HK-2 (cell line): ENCODE measurements around the gene UBE2D2.
A peak's percentile ranks its signal among the peaks of the same experiment; 100 is the strongest.
"Not testable (repeated sequence)": the region's sequence is repeated elsewhere in the genome, so short reads cannot be mapped to it uniquely, and the experiment has no call there.

ENCODE experiments used
- DNase-seq: peaks from one replicate; pipeline ENCODE4 v3.0.0-alpha.2; 2018; ENCODE audit not compliant: unreplicated experiment

UBE2D2 gene

GRCh38 chr5:139560752-139561654 is at the start of gene UBE2D2:
UBE2D2 (plus strand) TSS chr5:139561339; CDS start chr5:139561792, 453 bp downstream.
- peak; percentile 91 for DNase-seq

DNA sequence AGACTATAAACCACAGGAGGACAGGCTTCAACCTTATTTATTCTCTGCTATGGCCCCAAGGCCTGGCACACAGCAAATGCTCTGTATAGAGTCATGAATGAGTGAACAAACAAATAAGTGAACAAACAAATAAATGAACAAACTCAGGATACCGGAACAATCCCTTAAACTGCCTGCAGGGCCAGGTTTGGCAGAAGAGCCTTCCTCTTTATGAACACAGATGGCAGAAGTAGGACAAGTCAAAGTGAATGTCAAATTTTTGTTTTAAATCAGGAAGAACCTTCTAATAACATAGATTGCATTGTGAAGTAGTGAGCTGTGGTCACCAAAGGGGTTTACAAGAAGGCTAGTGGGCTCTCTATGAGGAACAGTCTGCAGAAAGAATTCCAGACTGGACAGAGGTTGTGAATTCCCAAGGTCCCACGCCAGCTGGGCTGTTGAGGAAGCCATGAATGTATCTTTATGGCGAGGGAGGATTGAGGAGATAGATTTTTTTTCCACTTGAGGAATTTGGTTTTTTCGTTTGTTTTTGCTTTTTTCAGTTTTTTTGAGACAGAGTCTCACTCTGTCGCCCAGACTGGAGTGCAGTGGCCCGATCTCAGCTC is 48.3 kb upstream of the UBE2D2 start:
- DNase-seq = no peak

GRCh38 chr5:139513434-139513833 is 47.7 kb upstream of the UBE2D2 start:
- peak; percentile 67 for DNase-seq

DNA sequence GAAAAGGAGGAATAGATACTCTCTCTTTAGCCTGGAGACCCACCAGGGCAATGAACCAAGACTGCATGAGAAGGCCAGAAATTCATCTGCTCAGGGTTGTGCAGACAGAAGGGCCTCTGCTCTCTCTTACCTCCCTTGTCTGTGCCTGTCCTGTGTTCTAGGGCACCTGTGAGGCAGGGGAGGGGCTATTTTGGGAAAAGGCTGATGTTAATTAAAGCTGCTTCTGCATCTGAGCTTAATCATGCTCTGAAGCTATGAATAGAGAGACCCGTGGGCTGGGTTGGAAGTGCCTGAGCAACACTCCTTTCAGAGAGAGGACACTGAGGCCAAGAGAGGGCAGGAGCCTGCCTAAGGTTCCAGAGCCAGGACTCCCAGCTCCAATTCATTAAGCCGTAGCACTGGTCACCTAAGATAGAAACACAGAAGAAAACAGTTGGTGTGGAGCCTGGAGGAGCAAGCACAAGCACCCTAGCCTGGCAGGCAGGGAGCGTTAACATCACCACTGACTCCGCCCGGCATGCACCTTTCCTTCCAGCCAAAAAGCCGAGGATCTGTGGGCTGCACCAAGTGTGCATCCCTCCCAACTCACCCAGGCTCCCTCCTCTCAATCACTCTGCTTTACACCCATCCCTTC is 47.2 kb upstream of the UBE2D2 start:
- DNase-seq = no peak

DNA sequence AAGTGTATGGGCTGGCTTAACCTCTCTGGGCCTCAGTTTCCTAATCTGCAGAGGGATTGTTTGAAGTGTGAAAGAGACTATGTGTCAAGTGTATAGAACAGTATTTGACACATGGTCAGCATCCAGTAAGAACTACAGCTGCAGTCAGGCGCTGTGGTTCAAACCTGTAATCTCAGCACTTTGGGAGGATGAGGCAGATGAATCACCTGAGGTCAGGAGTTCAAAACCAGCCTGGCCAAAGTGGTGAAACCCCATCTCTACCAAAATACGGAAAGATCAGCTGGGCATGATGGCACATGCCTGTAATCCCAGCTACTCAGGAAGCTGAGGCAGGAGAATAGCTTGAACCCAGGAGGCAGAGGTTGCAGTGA is 46.7 kb upstream of the UBE2D2 start:
- DNase-seq = no peak

DNA sequence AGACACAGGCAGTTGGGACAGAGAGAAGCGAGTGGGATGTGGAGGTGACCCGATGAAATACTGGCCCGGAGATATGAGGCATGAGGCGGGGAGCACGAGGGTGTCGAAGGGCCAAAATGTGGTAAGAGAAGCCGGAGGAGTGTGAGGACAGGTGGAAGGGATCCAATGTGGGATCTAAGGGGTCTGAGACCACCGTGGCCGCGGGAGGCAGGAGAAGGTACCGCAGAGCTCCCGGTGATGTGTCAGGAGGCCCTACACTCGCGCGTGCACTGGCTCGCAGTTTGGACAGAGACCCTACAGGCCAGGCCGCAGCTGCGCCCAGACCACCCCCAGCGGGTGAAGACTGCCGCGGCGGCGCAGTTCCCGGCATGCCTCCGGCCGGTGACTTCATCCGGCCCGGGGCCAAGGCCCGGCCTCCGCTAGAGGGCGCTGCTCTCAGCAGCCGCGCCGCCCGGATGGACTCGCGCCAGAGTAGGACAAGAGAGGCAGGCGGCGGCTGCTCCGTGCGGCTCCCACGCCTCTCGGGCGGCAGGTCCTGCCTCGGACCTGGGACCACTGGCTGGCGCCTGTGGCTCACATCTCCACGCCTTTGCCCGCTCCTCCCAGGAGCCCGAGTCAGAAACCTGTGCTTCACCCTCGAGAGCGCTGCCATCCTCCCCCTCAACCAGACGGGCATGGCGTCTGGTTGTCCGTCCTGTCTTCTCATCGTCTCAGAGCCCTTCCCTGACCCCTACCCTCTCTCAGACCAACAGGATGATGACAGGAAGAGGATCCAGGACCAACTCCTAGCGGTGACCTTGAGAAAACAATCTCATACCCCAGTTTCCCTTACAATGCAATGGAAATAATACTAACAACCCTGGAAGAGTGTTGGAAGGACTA is 43.2 kb upstream of the UBE2D2 start:
- DNase-seq = peak; percentile 87

DNA sequence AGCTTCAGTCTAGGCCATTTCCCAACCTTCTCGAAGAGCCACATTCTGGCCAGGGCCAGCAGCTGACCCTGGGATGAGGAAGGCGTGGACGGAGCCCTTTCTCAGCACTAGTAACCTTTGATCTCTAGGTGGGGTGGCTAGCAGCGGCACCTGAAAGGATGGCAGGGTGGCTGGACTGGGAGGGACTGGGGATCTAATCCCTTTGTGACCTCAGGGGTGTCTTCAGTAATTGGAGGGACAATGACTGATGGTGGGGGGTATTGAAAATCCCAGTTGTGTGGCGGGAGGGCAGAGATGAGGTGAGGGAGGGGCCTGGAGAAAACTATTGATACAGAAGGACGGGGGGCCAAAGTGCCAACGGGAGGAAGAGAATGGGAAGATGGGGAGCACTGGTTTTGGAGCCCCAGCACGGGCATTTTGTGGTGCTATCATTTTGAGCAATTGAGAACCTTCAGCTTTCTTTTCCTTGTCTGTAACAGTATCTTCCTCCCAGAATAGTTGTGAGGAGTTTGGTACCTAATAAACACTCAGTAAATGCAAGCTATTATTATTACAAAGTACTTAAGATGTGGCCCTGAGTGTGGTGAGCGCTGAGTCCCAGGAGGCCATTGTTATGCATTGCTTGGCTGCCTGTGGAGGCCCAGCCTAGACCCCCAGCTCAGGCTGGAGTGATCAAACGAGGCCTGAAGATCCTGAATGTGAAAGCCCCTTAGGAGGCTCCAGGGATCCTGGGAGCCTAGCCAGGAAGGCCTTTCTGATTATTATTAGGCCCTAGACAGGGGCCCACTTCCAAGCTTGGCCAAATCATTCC is 37.3 kb upstream of the UBE2D2 start:
- DNase-seq = no peak

GRCh38 chr5:139524446-139524845 is 36.7 kb upstream of the UBE2D2 start:
- no peak for DNase-seq

DNA sequence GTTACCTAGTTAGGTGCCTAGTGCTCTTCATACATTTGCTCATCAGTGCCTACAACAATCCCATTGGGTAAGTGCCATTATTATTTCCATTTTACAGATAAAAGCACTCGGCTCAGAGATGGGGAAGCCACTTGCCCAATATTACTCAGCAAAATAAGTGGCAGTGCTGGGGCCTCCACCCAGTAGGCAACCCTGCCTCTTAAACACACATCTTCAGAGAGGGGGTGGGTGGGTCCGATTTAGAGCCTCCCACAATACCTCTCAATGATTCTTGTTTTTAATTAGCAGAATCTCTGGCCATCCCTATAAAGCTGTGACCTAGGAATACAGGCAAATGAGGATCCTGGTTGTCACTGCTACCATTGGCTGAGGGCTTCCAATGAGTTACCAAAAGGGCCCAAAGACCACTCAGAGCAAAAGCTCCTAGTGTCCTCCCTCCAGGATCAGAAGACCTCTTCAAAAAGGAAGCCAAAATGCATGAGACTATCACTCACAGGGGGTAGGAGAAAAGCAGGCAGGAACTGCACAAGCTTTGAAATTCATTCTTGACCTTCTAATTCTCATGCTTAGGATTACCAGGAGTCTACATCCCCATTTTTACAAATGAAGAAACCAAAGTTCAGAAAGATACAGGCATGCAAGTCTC is 36.1 kb upstream of the UBE2D2 start:
- no peak for DNase-seq

GRCh38 chr5:139525586-139526308 is 35.4 kb upstream of the UBE2D2 start:
- not testable (repeated sequence) for DNase-seq

GRCh38 chr5:139526309-139527089 is 34.6 kb upstream of the UBE2D2 start:
- not testable (repeated sequence) for DNase-seq

GRCh38 chr5:139527090-139527470 is 34.1 kb upstream of the UBE2D2 start:
- not testable (repeated sequence) for DNase-seq

DNA sequence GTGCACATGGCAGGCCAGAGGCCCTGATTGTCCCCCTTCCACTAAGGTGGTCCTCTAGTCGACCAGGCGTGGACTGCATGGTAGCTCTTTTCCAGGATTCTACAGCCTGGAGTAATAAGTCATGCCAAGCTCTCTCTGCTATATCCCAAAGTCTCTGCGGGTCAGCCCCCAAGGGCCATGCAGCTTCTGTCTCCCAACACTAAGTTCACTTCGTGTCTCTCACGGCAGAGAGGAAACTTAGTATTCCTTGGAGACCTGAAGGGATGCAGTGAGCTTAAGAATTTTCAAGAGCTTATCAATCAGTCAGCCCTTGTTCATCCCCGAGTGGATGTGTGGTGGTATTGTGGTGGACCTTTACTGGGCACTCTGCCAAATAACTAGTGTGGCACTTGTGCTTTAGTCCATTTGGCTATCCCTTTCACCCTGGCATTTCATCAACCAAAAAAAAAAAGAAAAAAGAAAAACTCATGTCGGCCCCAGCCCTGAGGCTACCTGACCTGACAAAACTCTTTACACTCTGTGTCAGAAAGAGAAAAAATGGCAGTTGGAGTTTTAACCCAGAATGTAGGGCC is 33.2 kb upstream of the UBE2D2 start:
- DNase-seq = not testable (repeated sequence)

DNA sequence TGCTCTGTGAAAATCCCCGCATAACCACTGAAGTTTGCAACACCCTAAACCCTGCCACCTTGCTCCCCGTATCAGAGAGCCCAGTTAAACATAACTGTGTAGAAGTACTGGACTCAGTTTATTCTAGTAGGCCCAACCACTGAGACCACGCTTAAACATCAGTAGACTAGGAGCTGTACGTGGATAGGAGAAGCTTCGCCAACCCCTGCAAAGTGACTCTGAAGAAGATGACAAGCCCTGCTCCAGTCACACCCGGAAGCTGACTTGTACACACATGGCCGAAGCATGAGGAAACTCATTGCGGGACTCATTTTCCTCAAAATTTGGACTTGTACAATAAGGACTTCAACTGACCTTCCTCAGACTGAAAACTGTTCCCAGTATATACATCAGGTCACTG is 32.4 kb upstream of the UBE2D2 start:
- DNase-seq = not testable (repeated sequence)

- not testable (repeated sequence) for DNase-seq
Measured at GRCh38 chr5:139530079-139530478, 31.1 kb upstream of the UBE2D2 start.

DNA sequence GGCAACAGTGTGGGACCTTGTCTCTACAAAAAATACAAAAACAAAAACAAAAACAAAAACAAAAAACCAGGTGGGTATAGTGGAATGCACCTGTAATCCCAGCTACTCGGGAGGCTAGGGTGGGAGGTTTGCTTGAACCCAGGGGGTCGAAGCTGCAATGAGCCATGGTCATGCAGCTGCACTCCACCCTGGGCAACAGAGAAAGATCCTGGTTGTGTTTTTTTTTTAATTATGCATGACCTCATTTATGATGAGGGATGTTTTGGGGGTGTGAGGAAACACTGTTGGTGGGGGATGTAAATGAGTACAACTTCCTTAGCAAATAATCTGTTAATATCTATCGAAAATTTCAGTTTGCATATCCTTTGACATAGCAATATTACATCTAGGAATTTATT is 29.4 kb upstream of the UBE2D2 start:
- no peak for DNase-seq

DNA sequence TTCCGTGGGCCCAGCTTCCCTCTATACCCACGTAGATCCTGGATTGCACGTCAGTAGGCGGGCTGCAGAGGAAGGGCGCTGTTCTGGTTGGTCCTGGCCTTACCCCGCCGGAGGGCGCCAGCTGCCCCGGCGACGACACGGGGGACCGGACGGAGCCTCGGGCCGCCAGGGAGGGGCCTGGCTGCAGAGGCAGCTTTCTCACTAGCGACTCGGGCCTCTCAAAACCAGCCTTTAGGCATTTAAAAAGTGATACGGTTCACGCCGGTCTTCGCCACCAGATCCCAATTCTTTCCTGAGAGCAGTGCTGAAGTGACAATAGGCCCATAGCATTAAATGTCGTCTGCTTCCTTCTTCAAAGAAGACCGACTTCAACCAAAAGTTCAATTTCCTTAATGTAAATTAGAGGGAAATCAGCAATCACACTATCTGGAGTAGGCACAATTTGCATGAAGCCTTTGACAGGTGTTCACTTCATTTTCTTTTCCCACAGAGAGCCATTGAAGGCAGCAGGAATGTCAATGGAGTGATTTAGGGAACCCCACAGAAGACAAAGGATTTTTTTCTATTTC is 17.6 kb upstream of the UBE2D2 start:
- no peak for DNase-seq

- not testable (repeated sequence) for DNase-seq
Measured at GRCh38 chr5:139546593-139546992, 14.5 kb upstream of the UBE2D2 start.
